ENCODE measurements around the gene STK10.
"Not testable (repeated sequence)": the region's sequence is repeated elsewhere in the genome, so short reads cannot be mapped to it uniquely, and the experiment has no call there.

STK10 gene

GRCh38 chr5:172028167-172028566 is 159.9 kb downstream of the STK10 start:
- TF ChIP-seq, protein P1, sequence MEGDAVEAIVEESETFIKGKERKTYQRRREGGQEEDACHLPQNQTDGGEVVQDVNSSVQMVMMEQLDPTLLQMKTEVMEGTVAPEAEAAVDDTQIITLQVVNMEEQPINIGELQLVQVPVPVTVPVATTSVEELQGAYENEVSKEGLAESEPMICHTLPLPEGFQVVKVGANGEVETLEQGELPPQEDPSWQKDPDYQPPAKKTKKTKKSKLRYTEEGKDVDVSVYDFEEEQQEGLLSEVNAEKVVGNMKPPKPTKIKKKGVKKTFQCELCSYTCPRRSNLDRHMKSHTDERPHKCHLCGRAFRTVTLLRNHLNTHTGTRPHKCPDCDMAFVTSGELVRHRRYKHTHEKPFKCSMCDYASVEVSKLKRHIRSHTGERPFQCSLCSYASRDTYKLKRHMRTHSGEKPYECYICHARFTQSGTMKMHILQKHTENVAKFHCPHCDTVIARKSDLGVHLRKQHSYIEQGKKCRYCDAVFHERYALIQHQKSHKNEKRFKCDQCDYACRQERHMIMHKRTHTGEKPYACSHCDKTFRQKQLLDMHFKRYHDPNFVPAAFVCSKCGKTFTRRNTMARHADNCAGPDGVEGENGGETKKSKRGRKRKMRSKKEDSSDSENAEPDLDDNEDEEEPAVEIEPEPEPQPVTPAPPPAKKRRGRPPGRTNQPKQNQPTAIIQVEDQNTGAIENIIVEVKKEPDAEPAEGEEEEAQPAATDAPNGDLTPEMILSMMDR (IDR thresholded peaks at IDR 0.05; ENCODE audit: low read depth, low read length, poor library complexity, severe bottlenecking): no peak
- no peak for TF ChIP-seq EZH2phosphoT487 (IDR thresholded peaks at IDR 0.05; ENCODE audit: borderline replicate concordance, low read length)
- Histone ChIP-seq H3K4me3 (ENCODE audit: low read length) (no peak overlapping the region), H3K4me2 (ENCODE audit: low read length) (no peak overlapping the region), H3K79me2 (ENCODE audit: control insufficient read depth, low read length) (no peaks in the 10 kb centered on the region), H3K27me3 (ENCODE audit: control insufficient read depth, low read length) (no peaks in the 10 kb centered on the region; the same call in 1 of the 2 replicates), H3K4me1 (ENCODE audit: control insufficient read depth, low read length) (no peaks in the 10 kb centered on the region), H3F3A (ENCODE audit: control insufficient read depth, insufficient read depth) (no peaks in the 10 kb centered on the region), H4K20me1 (ENCODE audit: control insufficient read depth, insufficient read depth, low read depth, low read length) (no peaks in the 10 kb centered on the region), H3K9me2 (replicated peaks; ENCODE audit: control insufficient read depth, low read length) (no peaks in the 10 kb centered on the region), H3K27ac (ENCODE audit: low read depth, low read length) (no peak overlapping the region), H3K36me3 (ENCODE audit: control insufficient read depth, low read length) (no peaks in the 10 kb centered on the region), H3K9me3 (ENCODE audit: control insufficient read depth, insufficient read depth, low read length) (peaks cover 7% of the 10 kb centered on the region)

DNA sequence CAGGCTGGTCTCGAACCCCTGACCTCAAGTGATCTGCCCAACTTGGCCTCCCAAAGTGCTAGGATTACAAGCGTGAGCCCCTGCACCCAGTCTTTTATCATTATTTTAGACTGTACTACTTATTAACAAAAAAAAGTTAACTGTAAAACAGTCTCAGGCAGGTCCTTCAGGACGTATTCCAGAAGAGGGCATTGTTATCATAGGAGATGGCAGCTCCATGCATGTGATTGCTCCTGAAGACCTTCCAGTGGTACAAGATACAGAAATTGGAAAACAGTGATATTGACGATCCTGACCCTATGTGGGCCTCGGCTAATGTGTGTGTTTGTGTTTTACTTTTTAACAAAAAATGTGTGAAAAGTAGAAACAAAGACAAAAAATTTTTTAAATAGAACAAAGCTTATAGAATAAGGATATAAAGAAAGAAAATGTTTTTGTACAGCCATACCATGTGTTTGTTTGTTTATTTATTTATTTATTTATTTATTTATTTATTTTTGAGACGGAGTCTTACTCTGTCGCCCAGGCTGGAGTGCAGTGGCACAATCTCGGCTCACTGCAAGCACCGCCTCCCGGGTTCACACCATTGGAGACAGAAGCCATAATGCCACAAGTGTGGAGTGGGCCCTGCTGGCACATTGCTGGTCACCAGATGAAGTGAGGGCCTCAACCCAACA is 167.8 kb downstream of the STK10 start:
- not testable (repeated sequence) for H3K9me3 ChIP-seq (ENCODE audit: control insufficient read depth, insufficient read depth, low read length); H4K20me1 ChIP-seq (ENCODE audit: control insufficient read depth, insufficient read depth, low read depth, low read length); H3K79me2 ChIP-seq (ENCODE audit: control insufficient read depth, low read length); H3K4me3 ChIP-seq (ENCODE audit: low read length); H3K27ac ChIP-seq (ENCODE audit: low read depth, low read length); H3K4me1 ChIP-seq (ENCODE audit: control insufficient read depth, low read length); H3F3A ChIP-seq (ENCODE audit: control insufficient read depth, insufficient read depth); H3K9me2 ChIP-seq (replicated peaks; ENCODE audit: control insufficient read depth, low read length); H3K27me3 ChIP-seq (ENCODE audit: control insufficient read depth, low read length); H3K4me2 ChIP-seq (ENCODE audit: low read length); H3K36me3 ChIP-seq (ENCODE audit: control insufficient read depth, low read length)

GRCh38 chr5:172015346-172015745 is 172.7 kb downstream of the STK10 start:
- H4K20me1 ChIP-seq (ENCODE audit: control insufficient read depth, insufficient read depth, low read depth, low read length): no peaks in the 10 kb centered on the region
- H3K9me2 ChIP-seq (replicated peaks; ENCODE audit: control insufficient read depth, low read length): no peaks in the 10 kb centered on the region
- 0 out of 2 replicates have a peak, but pooled peaks cover 3% of the 10 kb centered on the region for H3K27me3 ChIP-seq (ENCODE audit: control insufficient read depth, low read length)
- H3K4me1 ChIP-seq (ENCODE audit: control insufficient read depth, low read length): no peaks in the 10 kb centered on the region
- H3F3A ChIP-seq (ENCODE audit: control insufficient read depth, insufficient read depth): no peaks in the 10 kb centered on the region
- H3K4me2 ChIP-seq (ENCODE audit: low read length): no peak overlapping the region
- no peak overlapping the region for H3K27ac ChIP-seq (ENCODE audit: low read depth, low read length)
- no peaks in the 10 kb centered on the region for H3K36me3 ChIP-seq (ENCODE audit: control insufficient read depth, low read length)
- no peaks in the 10 kb centered on the region for H3K9me3 ChIP-seq (ENCODE audit: control insufficient read depth, insufficient read depth, low read length)
- TF ChIP-seq EZH2phosphoT487 (IDR thresholded peaks at IDR 0.05; ENCODE audit: borderline replicate concordance, low read length): no peak
- H3K79me2 ChIP-seq (ENCODE audit: control insufficient read depth, low read length): no peaks in the 10 kb centered on the region
- no peak overlapping the region for H3K4me3 ChIP-seq (ENCODE audit: low read length)

DNA sequence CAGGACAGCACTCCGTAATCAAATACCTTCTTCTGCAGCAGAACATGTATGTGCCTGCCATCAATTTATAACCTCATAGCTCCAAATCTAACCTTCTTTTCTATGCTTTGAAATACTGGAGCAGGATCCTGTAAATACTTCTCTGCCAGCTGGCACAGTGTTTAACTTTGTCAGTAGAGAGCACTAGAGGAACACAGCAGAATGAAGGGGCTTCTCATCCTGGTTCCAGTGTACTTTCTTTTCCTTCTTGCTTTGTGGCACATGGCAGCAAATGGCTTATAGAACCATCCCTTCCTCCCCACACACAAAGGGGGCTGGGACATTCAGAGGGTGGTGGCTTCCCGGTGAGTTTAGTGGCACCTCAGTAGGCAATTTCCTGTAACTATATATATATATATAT is 177.7 kb downstream of the STK10 start:
- Histone ChIP-seq H3K9me3 (ENCODE audit: control insufficient read depth, insufficient read depth, low read length) (no peaks in the 10 kb centered on the region), H3K36me3 (ENCODE audit: control insufficient read depth, low read length) (peaks cover 6% of the 10 kb centered on the region; the same call in 1 of the 2 replicates), H4K20me1 (ENCODE audit: control insufficient read depth, insufficient read depth, low read depth, low read length) (no peaks in the 10 kb centered on the region), H3K4me3 (ENCODE audit: low read length) (no peak overlapping the region), H3K4me1 (ENCODE audit: control insufficient read depth, low read length) (peaks cover 9% of the 10 kb centered on the region), H3K27ac (ENCODE audit: low read depth, low read length) (no peak overlapping the region), H3K4me2 (ENCODE audit: low read length) (no peak overlapping the region), H3K27me3 (ENCODE audit: control insufficient read depth, low read length) (no peaks in the 10 kb centered on the region), H3F3A (ENCODE audit: control insufficient read depth, insufficient read depth) (no peaks in the 10 kb centered on the region), H3K9me2 (replicated peaks; ENCODE audit: control insufficient read depth, low read length) (no peaks in the 10 kb centered on the region), H3K79me2 (ENCODE audit: control insufficient read depth, low read length) (peaks cover 23% of the 10 kb centered on the region)
- TF ChIP-seq EZH2phosphoT487 (IDR thresholded peaks at IDR 0.05; ENCODE audit: borderline replicate concordance, low read length): no peak
- TF ChIP-seq, protein P1 (IDR thresholded peaks at IDR 0.05; ENCODE audit: low read depth, low read length, poor library complexity, severe bottlenecking): no peak

All from DOHH2 (cell line).